GM19238 (cell line): ENCODE data around the gene ST3GAL6.

Experiments used
- DNase-seq: peaks from one replicate; pipeline ENCODE4 v3.0.0; 2011; ENCODE audit warnings: low spot score; ENCODE audit not compliant: insufficient read length

Gene ST3GAL6

DNA sequence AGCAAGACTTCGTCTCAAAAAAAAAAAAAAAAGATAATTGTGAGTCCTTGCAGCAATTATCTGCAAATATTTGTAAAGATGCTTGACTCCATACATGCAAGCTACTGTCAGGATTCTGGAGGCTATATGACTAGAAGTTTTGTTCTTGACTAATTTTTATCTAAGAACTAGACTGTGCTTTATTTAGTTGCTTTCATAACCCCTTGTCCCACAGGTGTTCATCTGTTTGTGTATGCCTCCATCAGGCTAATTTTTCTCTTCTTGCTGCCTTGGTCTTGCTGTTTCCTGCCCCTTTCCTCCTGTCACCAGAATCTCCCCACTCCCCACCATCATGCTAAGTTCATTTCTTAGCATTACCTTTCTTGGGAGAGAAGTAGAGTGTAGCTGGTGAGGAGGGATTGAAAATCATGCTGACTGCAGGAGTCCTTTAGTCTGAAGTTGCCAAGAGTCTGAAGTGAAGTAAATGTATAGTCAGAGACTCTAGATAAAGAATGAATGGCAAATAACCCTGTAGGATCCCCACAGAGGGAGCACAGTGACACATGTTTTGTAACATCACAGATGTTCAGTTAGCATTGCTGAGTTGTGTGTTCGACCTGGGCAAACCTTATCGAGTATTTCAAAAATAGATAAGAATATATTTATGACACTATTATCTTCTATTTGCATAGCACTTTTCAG, 12.5 kb downstream of the ST3GAL6 start:
- no peak for DNase-seq

DNA sequence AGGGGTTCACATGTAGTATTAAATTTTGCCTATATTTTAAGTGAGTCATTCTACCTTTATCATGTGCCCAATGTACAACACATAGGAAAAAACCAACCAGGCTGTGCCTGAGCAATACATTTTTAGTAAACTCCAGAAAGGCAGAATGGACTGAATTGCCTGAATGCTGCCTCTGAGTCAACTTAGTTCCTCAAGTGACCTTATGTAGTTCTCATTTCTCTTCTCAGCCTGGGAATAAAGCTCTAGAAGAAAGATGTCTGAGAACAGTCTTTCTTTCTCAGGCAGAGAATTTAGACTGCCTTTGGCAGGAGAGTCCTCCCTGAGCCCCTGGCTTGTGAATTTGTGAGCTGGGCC, 13.0 kb downstream of the ST3GAL6 start:
- DNase-seq, result no peak

DNA sequence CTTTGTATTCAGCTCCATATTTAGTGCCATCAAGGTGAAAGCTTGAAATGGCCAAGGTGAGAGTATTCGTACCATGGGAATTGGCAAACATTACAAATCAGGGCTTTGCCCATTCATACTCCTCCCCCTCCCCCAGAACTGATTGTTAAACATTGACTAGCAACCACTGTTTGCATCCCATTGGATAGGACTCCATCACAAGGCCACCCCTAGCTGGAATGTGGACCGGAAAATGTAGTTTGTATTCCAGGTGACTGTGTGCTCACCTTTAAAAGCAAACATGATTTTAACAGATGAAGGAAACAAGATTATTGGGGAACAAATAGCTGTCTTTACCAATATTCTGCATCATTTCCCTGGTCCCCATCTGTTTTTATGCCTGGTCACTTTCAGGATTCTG, 14.1 kb downstream of the ST3GAL6 start:
- DNase-seq, result no peak

DNA sequence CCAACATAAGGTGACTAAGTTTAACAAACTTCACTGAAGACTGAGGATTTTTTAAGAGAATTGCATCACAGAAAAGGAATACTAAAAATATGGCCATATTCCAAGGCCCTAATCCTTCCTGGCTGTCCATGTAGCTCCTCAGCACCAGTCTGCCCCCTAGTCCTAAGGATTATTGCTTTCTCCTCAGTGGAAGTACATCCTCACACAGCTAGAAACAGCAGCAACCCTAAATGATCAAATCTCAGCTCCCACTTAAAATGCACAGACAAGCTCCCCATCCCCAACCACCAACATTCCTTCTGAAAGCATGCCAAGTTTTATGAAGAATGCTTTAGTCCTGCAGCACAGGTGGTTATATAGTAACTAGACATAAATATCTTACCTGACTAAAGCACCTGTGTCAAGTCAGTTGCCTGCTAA, 14.7 kb downstream of the ST3GAL6 start:
- DNase-seq, result no peak

DNA sequence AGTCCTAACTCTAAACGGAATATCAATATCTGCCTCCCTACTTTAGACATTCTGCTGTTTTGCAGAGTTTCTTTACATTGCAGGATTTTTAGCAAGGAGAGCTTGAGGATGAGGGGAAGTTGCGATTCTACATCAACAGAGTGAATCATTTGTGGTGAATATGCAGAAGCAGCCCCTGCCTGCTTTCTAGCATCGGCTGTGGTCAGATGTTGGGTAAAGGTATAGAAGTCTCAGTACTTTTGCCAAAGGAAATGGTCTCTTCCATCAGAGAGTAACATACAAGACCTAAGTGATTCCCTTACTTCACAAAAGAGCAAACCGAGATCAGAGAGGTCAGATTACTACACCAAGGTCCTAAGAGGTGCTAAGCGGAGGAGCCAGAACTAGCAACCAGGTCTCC, 15.2 kb downstream of the ST3GAL6 start:
- no peak for DNase-seq

DNA sequence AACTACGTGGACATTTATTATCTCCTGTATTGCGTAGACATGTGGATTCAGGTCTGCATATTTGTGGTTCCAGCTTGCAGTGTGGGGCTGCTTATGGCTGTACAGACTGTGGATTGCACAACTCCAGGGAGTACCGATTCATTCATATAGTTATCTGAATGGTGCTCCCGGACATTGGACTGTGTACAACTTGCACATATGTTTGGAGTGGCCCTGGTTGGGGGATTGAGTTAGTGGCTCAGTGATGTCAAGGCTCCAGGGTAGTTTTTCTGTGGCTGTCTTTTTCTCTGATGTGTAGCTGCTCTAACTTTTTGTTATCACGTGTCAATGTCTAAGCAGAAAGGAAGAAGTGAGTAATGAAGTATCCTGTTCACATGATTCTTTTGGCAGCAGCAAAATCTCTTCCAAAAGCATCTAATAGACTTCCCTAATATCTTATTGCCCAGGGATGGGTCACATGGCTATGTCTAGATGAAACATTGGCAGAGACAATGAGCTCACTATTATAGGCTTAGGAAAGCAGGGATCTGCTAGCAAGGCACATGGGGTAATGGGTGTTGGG, 15.8 kb downstream of the ST3GAL6 start:
- no peak for DNase-seq

DNA sequence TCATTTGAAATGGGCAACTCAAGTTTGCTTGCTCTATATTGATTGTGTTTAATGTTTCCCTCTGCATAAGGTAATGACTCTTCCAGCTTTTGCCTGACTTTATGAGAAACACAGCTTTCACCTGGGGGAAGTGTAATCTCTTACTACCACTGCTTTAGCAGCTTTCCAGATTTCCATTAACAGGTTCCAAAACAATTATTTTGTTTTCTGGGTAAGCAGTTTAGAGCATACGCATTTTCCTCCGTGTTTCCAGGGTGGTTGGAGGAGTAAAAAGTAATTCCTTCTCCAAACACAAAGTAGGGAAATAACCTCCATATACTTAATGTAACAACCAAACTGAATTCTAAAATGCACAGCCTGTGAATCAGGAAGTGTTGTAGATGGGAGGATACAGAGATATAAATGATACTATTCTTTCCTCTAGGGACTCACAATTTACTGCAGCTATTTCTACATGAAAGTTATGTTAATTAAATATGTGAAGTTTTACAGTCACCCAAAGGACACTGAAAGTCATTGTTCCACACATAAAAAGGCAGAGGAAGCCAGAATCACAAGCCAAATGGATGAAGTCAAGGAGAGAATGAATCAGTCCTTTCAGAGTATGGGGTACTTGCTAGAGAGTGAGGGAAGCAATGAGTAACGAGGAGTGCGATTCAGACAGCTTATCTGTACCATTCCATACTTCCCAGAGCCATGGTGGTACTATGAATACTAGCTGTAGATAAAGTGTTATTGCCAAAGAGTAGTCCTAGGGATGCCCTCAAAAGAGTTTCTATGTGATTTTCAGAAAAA, 16.6 kb downstream of the ST3GAL6 start:
- no peak for DNase-seq

DNA sequence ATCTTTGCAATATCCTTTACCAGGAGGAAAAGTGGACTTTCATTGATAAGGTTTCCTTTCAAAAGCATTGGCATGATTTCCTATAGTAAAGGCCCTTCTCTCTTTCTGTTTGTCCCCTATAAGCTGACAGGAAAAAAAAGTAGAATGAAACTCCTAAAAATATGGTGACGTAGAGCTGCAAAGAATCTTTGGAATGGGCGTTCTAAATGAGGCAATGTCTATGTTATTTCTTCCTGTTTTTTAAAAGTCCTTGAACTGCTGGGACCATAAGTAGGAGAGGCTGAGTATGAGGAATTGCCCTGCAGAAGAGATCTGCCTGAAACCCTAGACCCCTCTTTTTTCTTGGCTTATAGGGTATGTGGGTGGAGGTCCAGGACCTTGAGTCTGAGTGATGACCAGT, 17.2 kb downstream of the ST3GAL6 start:
- DNase-seq, result no peak

DNA sequence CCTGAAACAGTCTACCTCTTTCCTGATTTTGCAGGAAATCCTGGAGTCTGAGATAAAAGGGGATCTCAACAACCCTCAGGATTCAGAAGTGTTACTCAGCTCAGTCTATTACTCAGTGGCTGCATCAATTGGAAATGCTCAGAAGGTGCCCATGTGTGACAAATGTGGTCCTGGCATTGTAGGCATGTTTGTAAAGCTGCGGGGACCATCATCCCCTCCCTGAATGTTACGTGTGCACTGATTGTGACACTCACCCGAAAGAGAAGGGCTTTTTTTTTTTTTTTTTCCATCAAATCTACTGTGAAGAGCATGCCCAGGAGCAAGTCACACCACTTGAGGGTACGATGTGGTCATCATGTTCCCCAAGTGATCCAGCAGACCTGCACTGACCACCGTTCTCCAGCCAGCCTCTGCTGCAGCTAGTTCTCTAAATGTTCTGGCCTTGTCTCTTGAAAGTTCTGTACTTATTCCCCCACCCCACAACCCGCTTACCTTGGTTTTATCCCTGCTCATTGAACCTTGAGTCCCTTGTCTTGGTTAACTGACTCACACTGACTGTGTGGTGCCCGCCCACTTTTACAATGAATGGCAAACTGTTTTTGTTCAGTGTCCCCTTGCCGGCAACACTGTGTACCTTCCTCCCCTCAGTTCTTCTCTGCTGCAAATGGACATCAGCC, 19.8 kb downstream of the ST3GAL6 start:
- no peak for DNase-seq

DNA sequence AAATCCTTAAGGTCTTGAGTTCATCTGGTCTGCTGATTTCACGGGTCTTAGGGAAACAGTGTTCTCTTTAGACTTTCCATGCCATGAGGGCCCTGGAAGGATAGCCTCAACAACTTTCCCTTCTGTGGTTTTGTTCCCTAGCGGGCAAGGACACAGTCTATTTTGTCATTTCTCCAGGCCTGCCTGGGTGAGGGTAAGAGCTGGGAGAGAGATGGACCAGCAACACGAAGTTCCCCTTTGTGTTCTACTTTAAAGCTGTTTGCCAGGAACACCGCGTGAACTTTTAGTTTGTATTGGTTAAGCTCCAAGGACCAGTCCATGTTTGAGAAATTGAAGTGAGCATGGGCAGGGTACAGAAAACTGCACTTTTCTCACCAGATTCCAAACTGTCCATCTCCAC, 20.9 kb downstream of the ST3GAL6 start:
- DNase-seq, result no peak

DNA sequence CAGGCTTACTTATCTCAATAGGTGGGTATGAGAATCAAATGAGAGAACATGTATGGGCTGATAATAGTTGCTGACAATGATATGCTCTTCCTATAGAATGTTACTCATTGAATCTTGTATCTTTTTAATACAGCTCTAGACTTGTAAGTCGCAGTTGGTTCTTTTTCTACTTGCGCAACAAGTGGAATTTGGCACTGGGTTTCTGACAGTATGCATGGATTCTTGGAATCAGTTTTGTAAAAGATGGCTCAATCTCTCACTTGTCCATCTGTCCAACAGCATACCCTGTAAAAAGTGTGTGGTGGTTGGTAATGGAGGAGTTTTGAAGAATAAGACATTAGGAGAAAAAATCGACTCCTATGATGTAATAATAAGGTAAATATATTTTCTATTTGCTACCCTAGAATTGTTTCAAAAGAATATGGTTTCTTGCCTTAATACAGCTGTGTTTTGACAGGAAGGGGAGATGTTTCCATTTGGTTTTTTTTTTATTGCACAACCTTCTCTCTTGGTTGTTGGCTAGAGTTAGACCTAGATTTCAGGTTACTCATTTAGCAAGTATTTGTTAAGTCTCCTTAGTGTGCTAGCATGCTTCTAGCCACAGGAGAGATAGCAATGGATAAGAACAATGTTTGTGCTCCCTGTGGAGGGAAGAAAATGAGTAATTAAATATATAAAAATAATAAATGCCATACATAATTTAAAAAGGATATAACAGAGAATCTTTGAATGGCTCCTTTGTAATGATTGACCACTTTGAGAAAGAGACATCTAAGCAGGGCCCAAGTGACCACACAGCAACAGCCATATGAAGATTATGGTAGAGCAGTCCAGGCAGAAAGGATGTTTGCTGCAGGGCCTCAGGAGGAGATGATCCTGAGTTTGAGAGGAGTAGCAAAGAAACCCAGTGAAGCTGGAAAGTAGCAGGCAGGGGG, 21.8 kb downstream of the ST3GAL6 start:
- DNase-seq, result no peak

DNA sequence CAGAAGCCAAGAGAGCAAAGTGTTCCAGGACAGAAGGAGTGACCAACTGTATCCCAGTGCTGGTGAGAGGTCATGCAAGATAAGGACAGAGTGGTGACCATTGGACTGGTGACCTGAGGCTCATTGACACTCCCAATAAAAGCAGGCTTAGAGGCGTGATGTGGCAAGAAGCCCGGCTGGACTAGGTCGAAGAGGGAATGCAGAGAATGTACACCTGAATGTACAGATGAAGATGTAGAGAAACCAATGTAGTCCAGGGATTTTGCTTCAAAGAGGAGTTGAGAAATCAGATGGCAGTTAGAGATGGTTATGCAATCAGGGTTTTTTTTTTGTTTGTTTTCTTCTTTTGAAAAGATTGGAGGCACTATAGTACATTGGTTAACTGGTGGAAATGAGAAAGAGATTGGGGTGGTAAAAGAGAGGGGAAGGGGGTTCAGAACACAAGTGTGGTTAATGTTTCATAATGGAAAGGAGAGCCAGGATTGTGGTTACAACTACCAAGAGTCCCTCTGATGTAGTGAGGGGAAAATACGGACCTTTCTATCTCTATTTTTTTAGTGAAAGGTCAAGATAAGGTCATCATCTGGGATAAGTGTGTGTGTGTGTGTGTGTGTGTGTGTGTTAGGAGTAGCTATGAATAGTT, 23.3 kb downstream of the ST3GAL6 start:
- no peak for DNase-seq

DNA sequence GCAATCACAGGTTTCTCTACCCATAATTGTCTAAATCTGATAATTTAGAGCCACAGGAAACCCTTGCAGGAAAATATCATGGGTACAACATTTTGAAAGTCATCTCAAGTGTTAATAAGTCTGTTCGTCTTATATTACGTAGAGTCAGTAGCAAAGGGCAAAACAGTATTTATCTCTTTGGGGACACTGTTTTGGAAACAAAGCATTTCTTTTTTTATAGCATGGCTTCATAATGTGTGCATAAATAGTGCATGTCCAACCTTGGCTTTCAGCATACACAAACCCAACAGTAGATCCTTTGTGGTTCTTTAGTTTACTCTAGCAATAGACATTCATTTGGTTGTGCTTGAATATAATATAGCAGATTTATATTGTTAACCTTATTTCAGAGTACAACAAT, 24.0 kb downstream of the ST3GAL6 start:
- DNase-seq, result no peak

DNA sequence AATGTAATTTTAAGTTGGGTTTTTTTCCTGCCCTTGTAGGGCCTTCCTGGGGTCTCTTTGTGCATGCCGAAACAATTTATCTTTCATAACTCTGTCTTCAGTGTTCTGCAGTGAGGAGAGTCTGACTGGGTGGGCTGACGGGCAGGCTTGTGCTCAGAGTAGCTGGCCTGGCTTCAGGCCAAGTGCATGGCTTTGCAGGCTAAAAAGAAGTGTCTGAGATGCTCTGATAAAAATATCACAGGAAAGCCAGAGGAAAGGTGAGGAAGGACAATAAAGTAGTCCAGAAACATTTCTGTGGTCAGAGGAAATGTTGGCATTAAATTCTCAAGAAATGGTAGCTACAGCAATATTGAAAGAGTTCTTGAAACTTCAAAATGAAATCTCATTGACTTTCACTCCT, 25.5 kb downstream of the ST3GAL6 start:
- DNase-seq, result no peak

DNA sequence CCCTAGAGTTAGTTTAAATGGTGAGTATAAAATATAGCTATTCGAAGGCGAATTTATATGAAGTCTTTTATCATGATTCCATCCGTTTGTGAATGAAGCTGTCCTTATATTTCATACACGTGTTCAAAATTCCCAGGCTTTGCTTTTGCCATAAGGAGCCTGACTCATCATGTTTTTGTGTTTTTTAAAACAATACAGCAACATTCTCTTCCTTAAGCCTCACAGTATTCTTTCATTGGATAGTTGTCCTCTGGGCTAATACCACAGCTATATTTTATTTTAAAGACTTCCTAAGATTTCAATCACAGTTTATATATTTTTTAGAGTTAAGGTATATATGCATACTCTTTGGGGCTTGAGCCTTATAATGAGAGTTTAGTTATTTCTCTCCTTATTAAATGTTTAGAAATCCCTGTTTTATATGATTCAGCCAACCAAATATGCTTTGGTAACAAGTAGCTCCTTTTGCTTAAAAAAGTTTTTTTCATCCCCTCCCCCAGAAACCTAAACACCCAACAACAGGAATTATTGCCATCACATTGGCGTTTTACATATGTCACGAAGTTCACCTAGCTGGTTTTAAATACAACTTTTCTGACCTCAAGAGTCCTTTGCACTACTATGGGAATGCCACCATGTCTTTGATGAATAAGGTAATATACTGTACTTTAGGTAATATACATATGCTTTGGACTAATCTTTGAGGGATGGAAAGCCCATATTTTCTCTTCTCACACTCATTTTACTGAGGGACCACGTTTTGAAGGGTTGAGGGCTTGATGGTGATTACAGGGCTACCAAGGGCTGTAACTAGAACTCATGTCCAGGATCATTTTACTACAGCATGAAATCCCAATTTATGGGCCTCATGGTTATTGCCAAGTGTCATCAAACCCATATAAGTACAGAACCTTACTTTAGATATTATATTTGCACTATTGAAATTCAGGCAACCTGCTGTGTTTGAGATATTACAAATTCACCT, 28.5 kb downstream of the ST3GAL6 start:
- no peak for DNase-seq

DNA sequence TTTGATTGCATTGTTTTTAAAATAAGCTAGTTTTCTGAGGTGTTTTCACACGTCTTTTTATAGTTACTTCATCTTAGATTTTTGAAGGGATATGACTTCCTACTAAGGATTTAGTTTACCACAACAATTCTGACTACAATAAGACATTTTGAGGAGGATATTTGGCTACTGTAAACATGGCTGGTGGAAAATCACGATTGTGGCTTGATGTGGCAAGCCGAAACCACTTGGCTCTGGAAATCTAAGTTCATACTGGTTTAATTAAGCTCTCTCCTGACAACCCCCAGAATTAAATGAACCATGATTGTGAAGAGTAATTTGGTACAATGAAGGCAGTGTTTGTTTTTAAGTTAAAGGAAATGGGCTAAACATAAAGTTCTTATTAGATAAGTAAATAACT, 30.8 kb downstream of the ST3GAL6 start:
- DNase-seq, result no peak

DNA sequence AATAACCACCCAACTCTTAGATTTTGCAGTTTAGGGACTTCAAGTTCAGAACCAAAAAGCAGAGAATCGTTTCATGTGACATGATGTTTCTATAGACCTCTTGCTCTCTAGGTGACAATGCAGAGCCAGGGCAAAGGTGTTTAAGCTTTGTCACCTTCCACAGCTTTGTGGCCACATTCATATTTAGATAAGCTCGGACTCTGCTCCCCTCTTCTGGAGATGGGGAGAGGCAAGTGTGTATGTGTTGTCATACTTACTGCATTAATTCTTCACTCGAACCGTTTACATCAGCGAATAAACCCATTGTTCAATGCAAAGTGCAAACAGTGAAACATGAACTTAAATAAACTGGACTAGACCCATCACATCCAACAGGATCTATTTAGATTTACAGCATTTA, 33.2 kb downstream of the ST3GAL6 start:
- DNase-seq, result no peak

DNA sequence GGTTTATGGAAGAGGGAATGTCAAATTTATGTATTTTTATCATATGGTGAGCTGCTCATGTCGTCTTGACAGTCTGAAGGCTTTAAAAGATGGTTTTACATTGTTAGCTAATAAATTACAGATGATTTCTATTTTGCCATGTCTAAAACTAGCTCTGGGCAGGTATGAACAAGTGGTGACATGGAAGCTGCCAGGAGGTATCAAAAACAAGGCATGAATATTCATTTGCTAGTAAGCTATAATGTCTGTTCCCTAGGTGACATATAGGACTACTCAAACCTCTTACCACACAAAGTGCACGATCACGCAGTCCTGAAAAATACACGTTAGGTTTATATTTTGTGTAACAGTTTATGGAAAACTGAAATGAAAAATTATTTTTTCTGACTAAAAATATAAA, 34.8 kb downstream of the ST3GAL6 start:
- no peak for DNase-seq

DNA sequence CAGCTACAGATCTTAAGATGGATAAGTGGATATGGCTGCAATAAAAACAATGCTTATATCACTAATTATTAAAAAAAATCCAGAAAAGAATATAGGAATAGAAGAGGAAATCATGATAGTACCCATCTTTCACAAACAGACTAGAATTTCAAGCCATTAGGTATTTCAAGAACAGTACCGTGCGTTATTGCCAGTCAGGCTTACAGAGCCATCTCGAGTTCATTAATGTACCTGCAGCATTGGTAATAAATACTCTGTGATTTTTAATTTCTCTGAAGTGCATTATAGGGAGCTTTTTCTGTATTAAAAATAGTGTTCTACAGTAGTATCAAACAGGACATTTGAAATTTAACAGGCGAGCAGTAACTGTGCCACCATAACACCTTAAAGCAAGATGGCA, 35.7 kb downstream of the ST3GAL6 start:
- DNase-seq, result no peak

DNA sequence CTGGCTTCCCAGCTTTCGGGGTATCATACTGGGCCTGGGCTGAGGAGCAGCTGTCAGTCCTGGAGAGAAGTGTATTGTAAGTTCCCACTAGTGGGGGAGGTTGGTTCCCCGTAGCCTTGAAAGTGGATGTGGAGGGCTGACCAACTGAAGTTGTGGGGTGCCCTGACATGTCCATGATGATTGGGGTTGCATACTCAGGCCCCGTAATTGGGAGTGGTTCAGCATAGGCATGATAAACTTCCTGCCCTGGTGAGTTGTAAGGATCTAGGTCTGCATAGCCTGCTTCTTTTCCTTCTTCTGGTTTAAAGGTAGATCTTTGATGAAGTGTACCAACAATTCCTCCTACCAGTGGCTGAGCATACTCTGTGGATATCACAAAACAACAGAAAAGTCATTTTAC, 36.3 kb downstream of the ST3GAL6 start:
- no peak for DNase-seq
